Measurements from ENCODE around the gene PTPA.
A peak's percentile ranks its signal among the peaks of the same experiment; 100 is the strongest.

PTPA gene

GRCh38 chr9:129145841-129146292 lies 34.7 kb downstream of the PTPA start:
- peaks cover 31% of the 10 kb centered on the region for H3K36me3 ChIP-seq (ENCODE audit: control insufficient read depth, insufficient read depth, low read length)
- peaks cover 57% of the 10 kb centered on the region for H3K4me1 ChIP-seq (ENCODE audit: control insufficient read depth, insufficient read depth, low read length)
- H3K4me3 ChIP-seq (ENCODE audit: low read length), result no peak overlapping the region
- no peaks in the 10 kb centered on the region for H3K27me3 ChIP-seq (ENCODE audit: control insufficient read depth, insufficient read depth, low read length)
- no peaks in the 10 kb centered on the region for H3K9me3 ChIP-seq (ENCODE audit: control insufficient read depth, low read length)
- H3K9ac ChIP-seq (ENCODE audit: low read length), result peak overlapping the region; percentile 39

GRCh38 chr9:129146441-129146941 lies 35.3 kb downstream of the PTPA start:
- Histone ChIP-seq H3K27me3 (ENCODE audit: control insufficient read depth, insufficient read depth, low read length) (no peaks in the 10 kb centered on the region), H3K36me3 (ENCODE audit: control insufficient read depth, insufficient read depth, low read length) (peaks cover 31% of the 10 kb centered on the region), H3K9me3 (ENCODE audit: control insufficient read depth, low read length) (no peaks in the 10 kb centered on the region), H3K4me1 (ENCODE audit: control insufficient read depth, insufficient read depth, low read length) (peaks cover 51% of the 10 kb centered on the region), H3K4me3 (ENCODE audit: low read length) (no peak overlapping the region), H3K9ac (ENCODE audit: low read length) (peak overlapping the region; percentile 18)

DNA sequence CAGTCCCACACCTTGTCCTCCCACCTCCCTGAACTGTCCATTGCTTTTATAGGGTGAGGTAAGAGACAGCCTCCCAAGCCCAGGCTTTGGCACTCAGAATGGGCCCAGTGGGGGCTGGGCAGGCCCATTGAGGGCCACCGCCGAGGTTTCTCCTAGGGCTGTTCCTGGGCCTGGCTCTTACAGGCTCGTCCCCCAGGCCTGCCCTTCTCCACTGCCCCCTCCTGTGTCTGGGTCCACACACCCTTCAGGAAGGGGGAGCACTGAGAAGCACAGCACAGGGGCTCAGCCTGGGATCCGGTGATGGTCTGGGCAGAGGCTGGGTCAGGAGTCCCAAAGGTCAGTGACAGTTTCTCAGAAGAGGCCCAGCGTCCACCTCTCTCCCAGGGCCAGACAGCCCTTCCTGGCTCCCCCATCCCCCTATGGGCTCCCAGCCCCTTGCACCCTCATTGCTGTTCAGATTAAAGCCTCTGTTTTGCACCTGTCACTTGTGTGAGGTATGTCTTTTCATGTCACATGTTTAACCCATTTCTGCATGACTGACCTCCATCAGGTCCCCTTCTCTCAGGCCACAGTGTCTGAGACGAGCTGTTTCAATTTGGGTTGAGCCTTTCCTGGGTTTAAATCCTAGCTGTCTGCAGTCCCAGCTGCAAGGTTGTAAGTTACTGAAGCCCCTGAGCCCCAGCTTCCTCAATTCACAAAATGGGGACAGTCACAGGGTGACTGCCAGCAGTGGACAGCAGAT lies 37.4 kb downstream of the PTPA start:
- peaks cover 16% of the 10 kb centered on the region for H3K36me3 ChIP-seq (ENCODE audit: control insufficient read depth, insufficient read depth, low read length)
- no peaks in the 10 kb centered on the region for H3K27me3 ChIP-seq (ENCODE audit: control insufficient read depth, insufficient read depth, low read length)
- H3K9me3 ChIP-seq (ENCODE audit: control insufficient read depth, low read length), result no peaks in the 10 kb centered on the region
- H3K9ac ChIP-seq (ENCODE audit: low read length), result no peak overlapping the region
- H3K4me1 ChIP-seq (ENCODE audit: control insufficient read depth, insufficient read depth, low read length), result peaks cover 31% of the 10 kb centered on the region
- H3K4me3 ChIP-seq (ENCODE audit: low read length), result no peak overlapping the region

GRCh38 chr9:129149442-129149841 lies 38.2 kb downstream of the PTPA start:
- peaks cover 13% of the 10 kb centered on the region for H3K36me3 ChIP-seq (ENCODE audit: control insufficient read depth, insufficient read depth, low read length)
- no peak overlapping the region for H3K4me3 ChIP-seq (ENCODE audit: low read length)
- no peaks in the 10 kb centered on the region for H3K27me3 ChIP-seq (ENCODE audit: control insufficient read depth, insufficient read depth, low read length)
- H3K9me3 ChIP-seq (ENCODE audit: control insufficient read depth, low read length), result no peaks in the 10 kb centered on the region
- H3K9ac ChIP-seq (ENCODE audit: low read length), result no peak overlapping the region
- peaks cover 25% of the 10 kb centered on the region for H3K4me1 ChIP-seq (ENCODE audit: control insufficient read depth, insufficient read depth, low read length)

- Histone ChIP-seq H3K4me1 (ENCODE audit: control insufficient read depth, insufficient read depth, low read length) (peaks cover 25% of the 10 kb centered on the region), H3K9ac (ENCODE audit: low read length) (no peak overlapping the region), H3K4me3 (ENCODE audit: low read length) (no peak overlapping the region), H3K36me3 (ENCODE audit: control insufficient read depth, insufficient read depth, low read length) (peaks cover 16% of the 10 kb centered on the region), H3K27me3 (ENCODE audit: control insufficient read depth, insufficient read depth, low read length) (no peaks in the 10 kb centered on the region), H3K9me3 (ENCODE audit: control insufficient read depth, low read length) (no peaks in the 10 kb centered on the region)
Measured at GRCh38 chr9:129150122-129150521, 38.9 kb downstream of the PTPA start.

DNA sequence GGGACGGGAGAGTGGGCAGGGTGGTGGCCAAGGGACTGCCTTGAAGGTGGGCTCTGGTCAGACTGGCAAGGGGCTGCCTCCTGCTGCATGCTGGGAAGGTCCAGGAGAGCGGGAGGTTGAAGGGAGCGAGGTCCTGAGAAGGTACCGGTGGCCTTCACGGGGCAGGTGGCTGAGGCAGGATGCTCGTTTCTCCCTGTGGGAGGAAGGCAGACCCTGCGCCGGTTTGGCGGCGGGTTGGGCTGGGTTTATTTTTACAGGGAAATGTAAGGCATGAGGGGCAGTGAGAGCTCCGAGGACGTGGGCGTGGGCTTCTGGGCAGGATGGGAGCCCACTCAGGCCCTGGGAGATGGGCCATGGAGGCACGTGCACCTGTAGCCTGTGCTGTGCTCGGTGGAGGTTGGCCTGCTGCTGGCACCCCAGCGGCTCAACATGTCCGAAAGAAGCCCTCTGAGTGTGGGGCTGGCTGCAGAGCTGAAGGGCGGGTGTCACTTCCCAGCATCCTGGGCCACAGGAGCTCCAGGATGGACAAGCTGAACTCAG lies 39.5 kb downstream of the PTPA start:
- H3K27me3 ChIP-seq (ENCODE audit: control insufficient read depth, insufficient read depth, low read length), result no peaks in the 10 kb centered on the region
- no peak overlapping the region for H3K9ac ChIP-seq (ENCODE audit: low read length)
- H3K36me3 ChIP-seq (ENCODE audit: control insufficient read depth, insufficient read depth, low read length), result peaks cover 16% of the 10 kb centered on the region
- H3K4me3 ChIP-seq (ENCODE audit: low read length), result no peak overlapping the region
- peaks cover 19% of the 10 kb centered on the region for H3K4me1 ChIP-seq (ENCODE audit: control insufficient read depth, insufficient read depth, low read length)
- H3K9me3 ChIP-seq (ENCODE audit: control insufficient read depth, low read length), result no peaks in the 10 kb centered on the region

GRCh38 chr9:129151469-129151868 lies 40.3 kb downstream of the PTPA start:
- Histone ChIP-seq H3K9me3 (ENCODE audit: control insufficient read depth, low read length) (no peaks in the 10 kb centered on the region), H3K4me3 (ENCODE audit: low read length) (no peak overlapping the region), H3K4me1 (ENCODE audit: control insufficient read depth, insufficient read depth, low read length) (peaks cover 11% of the 10 kb centered on the region), H3K9ac (ENCODE audit: low read length) (no peak overlapping the region), H3K36me3 (ENCODE audit: control insufficient read depth, insufficient read depth, low read length) (peaks cover 16% of the 10 kb centered on the region), H3K27me3 (ENCODE audit: control insufficient read depth, insufficient read depth, low read length) (no peaks in the 10 kb centered on the region)

- H3K4me1 ChIP-seq (ENCODE audit: control insufficient read depth, insufficient read depth, low read length), result no peaks in the 10 kb centered on the region
- H3K9me3 ChIP-seq (ENCODE audit: control insufficient read depth, low read length), result no peaks in the 10 kb centered on the region
- H3K9ac ChIP-seq (ENCODE audit: low read length), result no peak overlapping the region
- no peaks in the 10 kb centered on the region for H3K27me3 ChIP-seq (ENCODE audit: control insufficient read depth, insufficient read depth, low read length)
- H3K36me3 ChIP-seq (ENCODE audit: control insufficient read depth, insufficient read depth, low read length), result peaks cover 4% of the 10 kb centered on the region
- no peak overlapping the region for H3K4me3 ChIP-seq (ENCODE audit: low read length)
Measured at GRCh38 chr9:129154866-129155477, 43.8 kb downstream of the PTPA start.

DNA sequence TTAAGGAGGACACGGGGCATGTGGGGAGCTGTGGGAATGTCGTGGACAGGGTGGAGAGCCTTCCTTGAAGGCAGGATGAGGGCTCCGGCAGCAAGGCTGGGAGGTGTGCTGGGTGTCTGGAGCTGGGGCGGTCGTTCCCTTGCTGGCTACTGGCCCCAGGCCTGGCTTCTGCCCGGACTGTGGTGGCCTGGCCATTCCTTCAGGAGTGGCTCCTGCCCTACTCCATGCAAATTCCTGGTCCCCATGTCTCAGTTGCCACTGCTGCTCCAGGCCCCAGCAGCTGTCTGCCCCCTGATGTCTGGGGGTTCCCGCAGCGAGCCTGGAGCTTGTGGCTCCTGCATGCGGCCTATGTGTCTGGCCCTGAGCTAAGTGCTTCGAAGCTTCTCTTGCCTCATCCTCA lies 44.9 kb downstream of the PTPA start:
- no peaks in the 10 kb centered on the region for H3K9me3 ChIP-seq (ENCODE audit: control insufficient read depth, low read length)
- H3K4me3 ChIP-seq (ENCODE audit: low read length), result no peak overlapping the region
- no peaks in the 10 kb centered on the region for H3K4me1 ChIP-seq (ENCODE audit: control insufficient read depth, insufficient read depth, low read length)
- H3K9ac ChIP-seq (ENCODE audit: low read length), result no peak overlapping the region
- no peaks in the 10 kb centered on the region for H3K27me3 ChIP-seq (ENCODE audit: control insufficient read depth, insufficient read depth, low read length)
- peaks cover 4% of the 10 kb centered on the region for H3K36me3 ChIP-seq (ENCODE audit: control insufficient read depth, insufficient read depth, low read length)

GRCh38 chr9:129160712-129161533 lies 49.7 kb downstream of the PTPA start:
- Histone ChIP-seq H3K4me3 (ENCODE audit: low read length) (no peak overlapping the region), H3K4me1 (ENCODE audit: control insufficient read depth, insufficient read depth, low read length) (peaks cover 16% of the 10 kb centered on the region), H3K9me3 (ENCODE audit: control insufficient read depth, low read length) (no peaks in the 10 kb centered on the region), H3K36me3 (ENCODE audit: control insufficient read depth, insufficient read depth, low read length) (no peaks in the 10 kb centered on the region), H3K9ac (ENCODE audit: low read length) (no peak overlapping the region), H3K27me3 (ENCODE audit: control insufficient read depth, insufficient read depth, low read length) (no peaks in the 10 kb centered on the region)

GRCh38 chr9:129161534-129161837 lies 50.3 kb downstream of the PTPA start:
- no peak overlapping the region for H3K9ac ChIP-seq (ENCODE audit: low read length)
- no peaks in the 10 kb centered on the region for H3K36me3 ChIP-seq (ENCODE audit: control insufficient read depth, insufficient read depth, low read length)
- no peaks in the 10 kb centered on the region for H3K27me3 ChIP-seq (ENCODE audit: control insufficient read depth, insufficient read depth, low read length)
- H3K4me1 ChIP-seq (ENCODE audit: control insufficient read depth, insufficient read depth, low read length), result peaks cover 21% of the 10 kb centered on the region
- no peaks in the 10 kb centered on the region for H3K9me3 ChIP-seq (ENCODE audit: control insufficient read depth, low read length)
- H3K4me3 ChIP-seq (ENCODE audit: low read length), result no peak overlapping the region

Measured in mucosa of stomach (tissue), 1 donor.